Tibial artery (tissue), 4 donors: ENCODE data around the gene NDRG3.

Source experiments
- DNase-seq, 2 donors: peaks; one replicate each; pipeline ENCODE4 v3.0.0-alpha.2; 2019
- H3K27ac ChIP-seq, 2 donors: fragments of 200-600 bp; sonication (generic) in 1 of 2; 1 replicate in 1 of 2; 2 replicates in 1 of 2; pipeline ENCODE4 v1.5.1; 2018 to 2019; ENCODE audit warnings: mild to moderate bottlenecking in 1 of 2
- H3K27me3 ChIP-seq, 2 donors: fragments of 200-600 bp; sonication (generic) in 1 of 2; one replicate each; pipeline versions ENCODE4 v1.5.1 to v1.6.0; 2016 to 2019
- H3K36me3 ChIP-seq, 3 donors: fragments of 200-600 bp; sonication (generic) in 2 of 3; one replicate each; pipeline ENCODE4 v1.5.1; 2016 to 2019; ENCODE audit warnings: mild to moderate bottlenecking in 2 of 3
- H3K4me1 ChIP-seq, 4 donors: fragments of 200-600 bp; sonication (generic) in 2 of 4; 1 replicate in 3 of 4; 2 replicates in 1 of 4; pipeline ENCODE4 v1.5.1; 2016 to 2019
- H3K4me3 ChIP-seq, 2 donors: fragments of 200-600 bp; sonication (generic) in 1 of 2; 1 replicate in 1 of 2; 2 replicates in 1 of 2; pipeline ENCODE4 v1.5.1; 2018 to 2019; ENCODE audit warnings: mild to moderate bottlenecking in 2 of 2
- H3K9me3 ChIP-seq, 3 donors: fragments of 200-600 bp; sonication (generic) in 1 of 3; one replicate each; pipeline ENCODE4 v1.5.1; 2016 to 2019
- intact Hi-C: fragments of 100-400 bp; cut with DNase I; formaldehyde crosslinking; loops from one replicate; pipeline ENCODE4 v1.15.0; 2023; ENCODE audit warnings: low total_unique reads
- TF ChIP-seq, protein P1 (sequence below), 2 experiments: fragments of 200-600 bp in 1 of 2; fragments of 450-650 bp in 1 of 2; IDR thresholded peaks; one replicate each; pipeline ENCODE4 v1.5.1; 2017 to 2019; ENCODE audit warnings: antibody characterized with exemption in 2 of 2, mild to moderate bottlenecking in 1 of 2, moderate library complexity in 1 of 2

Gene NDRG3

GRCh38 chr20:36786663-36787062 lies 40.8 kb upstream of the NDRG3 start:
- Histone ChIP-seq H3K27me3 (no peaks in the 10 kb centered on the region), H3K9me3 (no peaks in the 10 kb centered on the region), H3K27ac (no peak overlapping the region), H3K4me3 (no peak overlapping the region), H3K4me1 (peaks cover 0 to 5% (median 0%) of the 10 kb centered on the region in 4 donors), H3K36me3 (peaks cover 23 to 79% (median 60%) of the 10 kb centered on the region in 3 donors)
- intact Hi-C loops: no loop called here
- TF ChIP-seq, protein P1, sequence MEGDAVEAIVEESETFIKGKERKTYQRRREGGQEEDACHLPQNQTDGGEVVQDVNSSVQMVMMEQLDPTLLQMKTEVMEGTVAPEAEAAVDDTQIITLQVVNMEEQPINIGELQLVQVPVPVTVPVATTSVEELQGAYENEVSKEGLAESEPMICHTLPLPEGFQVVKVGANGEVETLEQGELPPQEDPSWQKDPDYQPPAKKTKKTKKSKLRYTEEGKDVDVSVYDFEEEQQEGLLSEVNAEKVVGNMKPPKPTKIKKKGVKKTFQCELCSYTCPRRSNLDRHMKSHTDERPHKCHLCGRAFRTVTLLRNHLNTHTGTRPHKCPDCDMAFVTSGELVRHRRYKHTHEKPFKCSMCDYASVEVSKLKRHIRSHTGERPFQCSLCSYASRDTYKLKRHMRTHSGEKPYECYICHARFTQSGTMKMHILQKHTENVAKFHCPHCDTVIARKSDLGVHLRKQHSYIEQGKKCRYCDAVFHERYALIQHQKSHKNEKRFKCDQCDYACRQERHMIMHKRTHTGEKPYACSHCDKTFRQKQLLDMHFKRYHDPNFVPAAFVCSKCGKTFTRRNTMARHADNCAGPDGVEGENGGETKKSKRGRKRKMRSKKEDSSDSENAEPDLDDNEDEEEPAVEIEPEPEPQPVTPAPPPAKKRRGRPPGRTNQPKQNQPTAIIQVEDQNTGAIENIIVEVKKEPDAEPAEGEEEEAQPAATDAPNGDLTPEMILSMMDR (IDR thresholded peaks at IDR 0.05): no peak
- DNase-seq: no peak

GRCh38 chr20:36786246-36786645 lies 40.4 kb upstream of the NDRG3 start:
- no peaks in the 10 kb centered on the region for H3K27me3 ChIP-seq
- TF ChIP-seq, protein P1 (IDR thresholded peaks at IDR 0.05): no peak
- peaks cover 23 to 75% (median 57%) of the 10 kb centered on the region in 3 donors for H3K36me3 ChIP-seq
- DNase-seq: no peak
- H3K27ac ChIP-seq: no peak overlapping the region
- no peaks in the 10 kb centered on the region for H3K9me3 ChIP-seq
- H3K4me3 ChIP-seq: no peak overlapping the region
- H3K4me1 ChIP-seq: peaks cover 0 to 5% (median 0%) of the 10 kb centered on the region in 4 donors
- intact Hi-C loops: no loop called here

DNA sequence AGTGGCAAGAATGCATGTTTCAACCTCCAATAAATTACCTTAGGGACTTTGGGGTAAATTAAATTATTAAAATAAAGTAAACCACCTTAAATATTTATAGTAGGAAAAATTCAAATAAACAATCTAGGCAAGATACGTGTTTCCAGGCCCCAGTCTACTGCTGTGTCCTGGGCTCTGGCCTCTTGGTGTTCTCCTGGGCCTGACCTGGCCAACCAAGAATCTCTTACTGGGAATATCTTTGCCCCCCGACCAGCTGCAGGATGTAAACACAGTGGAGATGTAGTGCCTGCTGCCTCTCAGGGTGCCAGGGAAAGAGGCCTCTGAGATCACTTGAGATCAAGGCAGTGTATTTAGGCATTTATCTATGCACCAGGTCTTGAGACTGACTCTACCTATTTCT lies 39.4 kb upstream of the NDRG3 start:
- no peak overlapping the region for H3K27ac ChIP-seq
- intact Hi-C loops: no loop called here
- no peak for DNase-seq

DNA sequence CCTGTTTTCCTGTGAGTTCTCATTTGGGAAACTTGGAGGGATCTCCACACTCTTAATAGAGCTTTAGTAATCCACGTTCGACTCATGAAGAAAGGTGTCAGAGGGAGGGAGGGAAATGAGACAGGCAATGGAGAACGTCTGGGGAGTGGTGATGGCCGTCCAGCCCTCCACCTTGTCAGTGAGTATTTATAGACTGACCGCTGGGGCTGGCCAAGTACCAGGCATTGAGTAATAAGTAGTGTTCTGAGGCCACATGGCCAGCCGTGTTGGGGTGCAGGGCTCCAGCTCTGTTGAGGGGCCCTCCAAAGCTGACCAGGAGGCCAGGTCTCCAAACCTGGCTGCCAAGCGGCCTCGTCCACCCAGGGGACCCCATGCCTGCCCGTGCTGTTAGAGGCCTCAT lies 39.0 kb upstream of the NDRG3 start:
- no peaks in the 10 kb centered on the region for H3K27me3 ChIP-seq
- H3K4me1 ChIP-seq: peaks cover 0 to 5% (median 0%) of the 10 kb centered on the region in 4 donors
- DNase-seq: peak in 1 of 2 donors; percentile 30
- intact Hi-C loops: no loop called here
- no peaks in the 10 kb centered on the region for H3K9me3 ChIP-seq
- no peak overlapping the region for H3K4me3 ChIP-seq
- H3K27ac ChIP-seq: peak overlapping the region in 1 of 2 donors; percentile 32
- TF ChIP-seq, protein P1 (IDR thresholded peaks at IDR 0.05): no peak
- H3K36me3 ChIP-seq: peaks cover 23 to 64% (median 51%) of the 10 kb centered on the region in 3 donors

More for the DNA sequence above, 39.4 kb upstream of the NDRG3 start:
- TF ChIP-seq, protein P1 (IDR thresholded peaks at IDR 0.05): no peak
- Histone ChIP-seq H3K36me3 (peaks cover 23 to 66% (median 51%) of the 10 kb centered on the region in 3 donors), H3K27me3 (no peaks in the 10 kb centered on the region), H3K4me1 (peaks cover 0 to 5% (median 0%) of the 10 kb centered on the region in 4 donors), H3K9me3 (no peaks in the 10 kb centered on the region), H3K4me3 (no peak overlapping the region)

DNA sequence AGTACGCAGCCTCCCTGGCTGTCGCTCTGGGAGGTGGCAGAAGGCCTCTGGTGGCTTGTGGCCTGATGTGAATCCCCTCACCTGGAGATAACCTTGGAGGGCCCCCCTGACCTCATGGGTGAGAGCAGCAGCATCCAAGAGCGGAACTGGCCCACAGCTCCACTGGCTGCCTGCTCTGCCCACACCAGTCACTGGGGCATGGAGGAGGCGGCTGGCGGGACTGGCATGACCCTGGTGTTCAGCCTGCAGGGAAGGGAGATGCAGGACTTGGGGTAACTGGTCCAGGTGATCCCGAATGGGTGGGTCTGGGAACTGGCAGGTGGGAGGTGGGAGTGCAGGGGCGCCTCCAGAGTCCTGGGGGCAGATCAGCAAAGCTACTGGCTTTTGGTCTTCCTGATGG lies 38.2 kb upstream of the NDRG3 start:
- no peak for DNase-seq
- peaks cover 0 to 5% (median 0%) of the 10 kb centered on the region in 4 donors for H3K4me1 ChIP-seq
- no peaks in the 10 kb centered on the region for H3K9me3 ChIP-seq
- no peak overlapping the region for H3K4me3 ChIP-seq
- intact Hi-C loops: no loop called here
- H3K36me3 ChIP-seq: peaks cover 23 to 63% (median 51%) of the 10 kb centered on the region in 3 donors
- H3K27me3 ChIP-seq: no peaks in the 10 kb centered on the region
- H3K27ac ChIP-seq: no peak overlapping the region
- TF ChIP-seq, protein P1 (IDR thresholded peaks at IDR 0.05): no peak

DNA sequence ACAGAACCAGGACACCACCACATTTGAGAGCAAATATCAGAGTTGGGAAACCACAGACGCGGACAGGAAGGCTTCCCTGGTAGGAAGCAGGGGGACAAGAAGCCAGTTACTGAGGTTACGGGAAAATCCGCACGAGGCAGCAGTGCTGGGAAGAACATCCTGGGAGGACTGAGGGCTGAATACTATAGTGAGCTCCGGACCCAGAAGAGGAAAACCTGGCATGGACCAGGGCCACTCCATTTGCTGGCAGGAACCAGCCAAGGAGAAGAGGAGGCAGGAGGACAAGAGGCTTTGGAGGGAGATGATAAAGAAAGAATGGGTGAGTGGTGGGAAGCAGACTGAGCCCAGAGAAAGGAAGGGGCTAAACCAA lies 33.8 kb upstream of the NDRG3 start:
- H3K9me3 ChIP-seq: no peaks in the 10 kb centered on the region
- H3K27me3 ChIP-seq: no peaks in the 10 kb centered on the region
- TF ChIP-seq, protein P1 (IDR thresholded peaks at IDR 0.05): no peak
- H3K27ac ChIP-seq: no peak overlapping the region
- peaks cover 0 to 4% (median 3%) of the 10 kb centered on the region in 4 donors for H3K4me1 ChIP-seq
- no peak for DNase-seq
- no peak overlapping the region for H3K4me3 ChIP-seq
- intact Hi-C loops: no loop called here
- H3K36me3 ChIP-seq: peaks cover 8 to 31% (median 25%) of the 10 kb centered on the region in 3 donors
